Mucosa of stomach (tissue), 1 donor: ENCODE data around the gene DEGS2.

ENCODE experiments used
- H3K27me3 ChIP-seq: one replicate; pipeline ENCODE4 v1.7.0; 2013; ENCODE audit warnings: mild to moderate bottlenecking, low read length; ENCODE audit not compliant: control insufficient read depth, insufficient read depth
- H3K36me3 ChIP-seq: one replicate; pipeline ENCODE4 v1.7.0; 2013; ENCODE audit warnings: low read length; ENCODE audit not compliant: control insufficient read depth, insufficient read depth
- H3K4me1 ChIP-seq: one replicate; pipeline ENCODE4 v1.7.0; 2013; ENCODE audit warnings: mild to moderate bottlenecking, low read length; ENCODE audit not compliant: control insufficient read depth, insufficient read depth
- H3K4me3 ChIP-seq: one replicate; pipeline ENCODE4 v1.7.0; 2013; ENCODE audit warnings: low read length
- H3K9ac ChIP-seq: one replicate; pipeline ENCODE4 v1.7.0; 2013; ENCODE audit warnings: mild to moderate bottlenecking, low read length, moderate library complexity
- H3K9me3 ChIP-seq: one replicate; pipeline ENCODE4 v1.7.0; 2013; ENCODE audit warnings: mild to moderate bottlenecking, low read length, moderate library complexity; ENCODE audit not compliant: control insufficient read depth
- donor health status: Pancreatic carcinoma.

Gene DEGS2

DNA sequence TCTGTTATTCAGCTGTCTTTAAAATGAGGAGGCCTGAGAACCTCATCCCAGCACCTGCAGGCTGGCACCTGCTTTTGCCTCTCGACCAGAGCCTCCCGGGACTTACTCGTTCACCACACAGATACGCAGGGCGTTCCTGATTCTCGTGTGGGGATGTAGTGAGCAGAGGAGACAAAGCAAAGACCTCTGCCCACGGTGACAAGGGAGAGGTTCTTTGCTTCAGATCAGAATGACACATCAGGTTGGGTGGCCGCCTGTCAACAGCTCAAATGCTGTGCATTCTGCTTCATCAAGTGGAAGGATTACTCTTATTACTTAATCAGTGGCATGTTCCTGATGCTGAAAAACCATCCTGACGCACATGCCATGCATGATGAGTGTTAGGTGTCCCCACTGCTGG lies 24.4 kb downstream of the DEGS2 start:
- Histone ChIP-seq H3K27me3 (no peaks in the 10 kb centered on the region), H3K9ac (no peak overlapping the region), H3K9me3 (no peaks in the 10 kb centered on the region), H3K4me3 (no peak overlapping the region), H3K4me1 (peaks cover 55% of the 10 kb centered on the region), H3K36me3 (no peaks in the 10 kb centered on the region)

GRCh38 chr14:100134586-100134985 lies 24.9 kb downstream of the DEGS2 start:
- Histone ChIP-seq H3K36me3 (no peaks in the 10 kb centered on the region), H3K9ac (peak overlapping the region; percentile 37), H3K4me3 (no peak overlapping the region), H3K9me3 (no peaks in the 10 kb centered on the region), H3K4me1 (peaks cover 53% of the 10 kb centered on the region), H3K27me3 (no peaks in the 10 kb centered on the region)

DNA sequence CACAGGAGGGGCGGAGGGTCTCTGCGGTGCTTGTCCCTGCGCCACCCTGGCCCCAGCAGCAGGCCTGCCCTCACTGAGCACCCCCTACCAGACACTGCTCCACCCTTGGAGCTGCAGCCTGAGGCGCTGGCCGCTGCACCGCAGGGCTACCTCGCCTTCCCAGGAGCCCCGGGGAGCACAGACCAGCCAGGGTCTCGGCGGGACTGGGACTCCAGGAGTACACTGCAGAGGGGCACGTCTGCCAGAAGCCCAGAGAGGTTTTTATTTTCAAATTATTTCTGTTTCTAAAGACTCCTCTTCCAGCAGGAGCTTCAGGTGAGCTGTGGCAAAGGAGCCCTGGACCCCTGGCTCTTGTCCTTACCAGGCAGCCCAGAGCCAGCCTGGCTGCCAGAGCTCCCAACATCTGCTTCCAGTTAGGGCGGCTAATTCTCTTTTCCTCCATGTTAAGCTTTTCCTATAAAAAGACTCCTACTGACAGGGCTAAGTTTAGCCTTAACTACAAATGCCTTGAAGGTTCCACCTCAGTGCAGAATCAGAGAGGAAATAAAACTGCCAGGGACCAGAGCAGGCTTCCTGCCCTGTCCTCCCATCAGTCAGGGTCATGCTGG lies 26.4 kb downstream of the DEGS2 start:
- H3K36me3 ChIP-seq, result no peaks in the 10 kb centered on the region
- H3K4me1 ChIP-seq, result peaks cover 41% of the 10 kb centered on the region
- no peak overlapping the region for H3K9ac ChIP-seq

DNA sequence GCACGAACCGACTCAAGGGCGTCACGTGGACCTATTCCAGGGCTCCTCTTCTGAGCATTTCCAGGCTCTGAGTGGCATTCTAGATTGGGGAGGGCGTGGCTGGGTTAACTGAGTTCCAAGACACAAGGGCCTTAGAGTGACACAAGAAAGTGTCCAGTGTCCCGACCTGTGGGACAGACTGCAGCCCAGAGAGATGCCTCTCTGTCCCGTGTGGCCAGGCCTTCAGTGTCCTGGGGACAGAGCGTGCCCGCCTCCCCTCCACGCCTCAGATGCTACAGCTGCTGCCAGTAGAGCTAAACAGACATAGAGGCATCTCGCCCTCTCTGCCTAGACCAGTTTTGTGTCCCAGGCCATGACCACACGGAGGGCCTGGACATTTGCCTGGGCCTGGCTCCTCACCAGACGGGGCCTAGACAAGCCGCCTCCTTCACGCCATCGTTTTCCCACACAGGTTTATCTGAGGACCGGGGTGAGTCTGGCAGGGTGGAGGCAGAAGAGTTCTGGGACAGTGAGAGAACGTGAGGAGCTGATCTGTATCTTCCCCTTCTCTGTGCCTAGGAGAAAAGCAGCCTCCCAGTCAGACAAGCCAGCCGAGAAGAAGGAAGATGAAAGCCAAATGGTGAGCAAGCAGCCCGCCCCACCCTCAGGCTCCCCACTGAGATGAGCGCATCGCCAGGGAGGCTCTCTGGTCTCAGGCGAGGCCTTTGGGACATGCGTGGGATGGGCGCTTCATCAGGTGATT lies 27.1 kb downstream of the DEGS2 start:
- H3K9me3 ChIP-seq, result no peaks in the 10 kb centered on the region
- no peaks in the 10 kb centered on the region for H3K27me3 ChIP-seq
- H3K36me3 ChIP-seq, result no peaks in the 10 kb centered on the region
- H3K9ac ChIP-seq, result no peak overlapping the region
- H3K4me1 ChIP-seq, result peaks cover 37% of the 10 kb centered on the region
- no peak overlapping the region for H3K4me3 ChIP-seq

More for the DNA sequence above, 26.4 kb downstream of the DEGS2 start:
- H3K4me3 ChIP-seq, result no peak overlapping the region
- H3K9me3 ChIP-seq, result no peaks in the 10 kb centered on the region
- no peaks in the 10 kb centered on the region for H3K27me3 ChIP-seq

DNA sequence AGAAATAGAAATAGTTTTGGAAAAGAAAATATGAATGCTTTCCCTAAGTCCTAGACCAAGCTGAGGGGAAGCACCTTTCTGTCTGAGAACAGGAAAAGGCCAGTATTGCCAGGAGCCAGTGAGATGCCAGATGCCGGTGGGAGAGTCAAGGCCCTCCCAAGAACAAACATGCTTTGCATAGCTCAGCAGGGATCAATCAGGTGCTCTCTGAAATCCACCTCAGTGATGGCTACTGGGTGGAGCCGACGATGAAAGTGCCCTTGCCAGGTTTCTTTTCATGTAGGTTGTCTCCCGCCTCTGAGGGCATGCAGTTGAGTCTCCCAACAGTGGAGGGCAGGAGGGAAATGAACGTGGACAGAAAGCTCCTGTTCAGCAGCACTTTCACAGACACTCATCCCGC lies 28.3 kb downstream of the DEGS2 start:
- H3K4me3 ChIP-seq, result no peak overlapping the region
- no peaks in the 10 kb centered on the region for H3K9me3 ChIP-seq
- peaks cover 37% of the 10 kb centered on the region for H3K4me1 ChIP-seq
- no peaks in the 10 kb centered on the region for H3K36me3 ChIP-seq
- no peaks in the 10 kb centered on the region for H3K27me3 ChIP-seq
- H3K9ac ChIP-seq, result peak overlapping the region; percentile 7

- no peaks in the 10 kb centered on the region for H3K9me3 ChIP-seq
- H3K36me3 ChIP-seq, result no peaks in the 10 kb centered on the region
- peaks cover 37% of the 10 kb centered on the region for H3K4me1 ChIP-seq
- H3K4me3 ChIP-seq, result no peak overlapping the region
- H3K9ac ChIP-seq, result peak overlapping the region; percentile 24
- no peaks in the 10 kb centered on the region for H3K27me3 ChIP-seq
These were observed 28.9 kb downstream of the DEGS2 start for GRCh38 chr14:100130521-100130920.

GRCh38 chr14:100129161-100129589 lies 30.3 kb downstream of the DEGS2 start:
- Histone ChIP-seq H3K4me1 (peaks cover 29% of the 10 kb centered on the region), H3K9me3 (no peaks in the 10 kb centered on the region), H3K4me3 (no peak overlapping the region), H3K9ac (no peak overlapping the region), H3K36me3 (no peaks in the 10 kb centered on the region), H3K27me3 (no peaks in the 10 kb centered on the region)

DNA sequence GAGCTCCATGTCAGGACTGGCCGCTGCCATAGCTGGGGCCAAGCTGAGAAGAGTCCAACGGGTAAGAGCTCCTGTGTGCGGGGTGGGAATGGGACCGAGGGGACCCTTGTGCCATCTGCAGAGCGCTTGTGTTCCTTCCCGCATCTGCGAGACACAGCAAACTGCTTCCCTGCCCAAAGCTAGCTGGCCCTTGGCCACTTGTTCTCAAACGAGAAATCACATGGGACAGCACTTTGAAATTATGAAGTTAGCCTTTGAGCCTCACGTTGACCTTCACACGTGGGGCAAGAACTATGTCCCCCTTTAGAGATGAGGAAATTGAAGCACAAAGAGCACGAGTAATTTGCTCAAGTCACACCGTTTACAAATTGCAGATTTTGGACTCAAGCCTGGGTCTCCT lies 30.8 kb downstream of the DEGS2 start:
- no peaks in the 10 kb centered on the region for H3K27me3 ChIP-seq
- no peak overlapping the region for H3K9ac ChIP-seq
- no peaks in the 10 kb centered on the region for H3K36me3 ChIP-seq
- H3K9me3 ChIP-seq, result no peaks in the 10 kb centered on the region
- H3K4me1 ChIP-seq, result peaks cover 26% of the 10 kb centered on the region
- no peak overlapping the region for H3K4me3 ChIP-seq

- Histone ChIP-seq H3K4me1 (peaks cover 26% of the 10 kb centered on the region), H3K4me3 (no peak overlapping the region), H3K9ac (no peak overlapping the region), H3K27me3 (no peaks in the 10 kb centered on the region), H3K9me3 (no peaks in the 10 kb centered on the region), H3K36me3 (no peaks in the 10 kb centered on the region)
These were observed 31.5 kb downstream of the DEGS2 start for GRCh38 chr14:100127853-100128455.

GRCh38 chr14:100126401-100126800 lies 33.0 kb downstream of the DEGS2 start:
- H3K9ac ChIP-seq, result no peak overlapping the region

DNA sequence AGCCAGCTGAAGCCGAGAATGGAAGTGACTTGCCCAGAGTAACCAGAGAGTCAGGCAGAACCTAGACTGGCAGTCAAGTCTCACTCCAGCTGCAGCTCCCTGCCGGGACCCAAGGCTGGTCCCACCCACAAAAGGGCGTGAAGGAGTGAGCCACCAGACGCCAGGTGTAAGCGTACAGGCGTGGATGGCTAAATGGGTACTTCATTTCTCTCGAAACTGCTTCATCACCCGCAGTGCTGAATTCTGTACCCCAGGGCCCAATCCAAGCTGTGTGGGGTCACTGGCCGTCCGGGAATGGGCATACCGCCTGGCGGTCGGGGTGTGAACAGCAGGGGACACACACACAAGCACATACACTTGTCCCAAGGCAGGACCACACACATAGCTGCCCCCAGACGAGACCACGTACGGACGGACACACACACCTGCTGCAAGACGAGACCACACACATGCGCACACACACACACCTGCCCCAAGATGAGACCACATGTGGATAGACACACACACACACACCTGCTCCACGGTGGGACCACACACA lies 34.8 kb downstream of the DEGS2 start:
- no peaks in the 10 kb centered on the region for H3K4me1 ChIP-seq

More at GRCh38 chr14:100126401-100126800, 33.0 kb downstream of the DEGS2 start:
- Histone ChIP-seq H3K9me3 (no peaks in the 10 kb centered on the region), H3K36me3 (no peaks in the 10 kb centered on the region), H3K4me3 (no peak overlapping the region), H3K27me3 (no peaks in the 10 kb centered on the region), H3K4me1 (peaks cover 11% of the 10 kb centered on the region)

GRCh38 chr14:100123618-100124017 lies 35.8 kb downstream of the DEGS2 start:
- H3K9me3 ChIP-seq, result no peaks in the 10 kb centered on the region
- no peak overlapping the region for H3K9ac ChIP-seq
- H3K4me3 ChIP-seq, result no peak overlapping the region
- no peaks in the 10 kb centered on the region for H3K36me3 ChIP-seq
- H3K4me1 ChIP-seq, result no peaks in the 10 kb centered on the region
- H3K27me3 ChIP-seq, result no peaks in the 10 kb centered on the region

More for the DNA sequence above, 34.8 kb downstream of the DEGS2 start:
- H3K4me3 ChIP-seq, result no peak overlapping the region
- no peaks in the 10 kb centered on the region for H3K9me3 ChIP-seq
- H3K9ac ChIP-seq, result no peak overlapping the region
- no peaks in the 10 kb centered on the region for H3K36me3 ChIP-seq
- no peaks in the 10 kb centered on the region for H3K27me3 ChIP-seq
